HCT116 (cell line): ENCODE data around the gene FUOM.

Experiments
- CEBPB ChIP-seq: IDR thresholded peaks from 2 replicates; pipeline ENCODE4 v1.6.1; 2012; ENCODE audit warnings: low read depth
- EGR1 ChIP-seq: IDR thresholded peaks from 2 replicates; pipeline ENCODE4 v1.6.1; 2012; ENCODE audit warnings: low read depth
- EZH2 ChIP-seq: fragments of 200-600 bp; sonication (generic); IDR thresholded peaks from 2 replicates; pipeline ENCODE4 v1.6.1; 2017; ENCODE audit warnings: antibody characterized with exemption, mixed run types
- EZH2phosphoT487 ChIP-seq: fragments of 200-600 bp; IDR thresholded peaks from 2 replicates; pipeline ENCODE4 v1.6.1; 2018; ENCODE audit warnings: antibody characterized with exemption, borderline replicate concordance
- MAX ChIP-seq: IDR thresholded peaks from 2 replicates; pipeline ENCODE4 v1.6.1; 2012
- POLR2A ChIP-seq: IDR thresholded peaks from 2 replicates; pipeline ENCODE4 v1.7.0; 2011; ENCODE audit warnings: borderline replicate concordance; ENCODE audit not compliant: insufficient read depth, insufficient read length; ENCODE audit errors: extremely low read depth
- POLR2AphosphoS5 ChIP-seq: IDR thresholded peaks from 2 replicates; pipeline ENCODE4 v1.6.1; 2011; ENCODE audit warnings: mild to moderate bottlenecking, low read depth, low read length, moderate library complexity
- REST ChIP-seq: IDR thresholded peaks from 2 replicates; pipeline ENCODE4 v1.6.1; 2012; ENCODE audit warnings: low read depth
- SIN3A ChIP-seq: IDR thresholded peaks from 2 replicates; pipeline ENCODE4 v1.6.1; 2012; ENCODE audit warnings: low read depth
- TCF7L2 ChIP-seq: IDR thresholded peaks from 2 replicates; pipeline ENCODE4 v1.7.0; 2011; ENCODE audit warnings: borderline replicate concordance, inconsistent platforms; ENCODE audit not compliant: insufficient read depth, insufficient read length; ENCODE audit errors: extremely low read depth
- YY1 ChIP-seq: IDR thresholded peaks from 2 replicates; pipeline ENCODE4 v1.6.1; 2011; ENCODE audit warnings: low read length, low read depth, moderate library complexity, mild to moderate bottlenecking; ENCODE audit not compliant: insufficient replicate concordance; ENCODE audit errors: extremely low read depth
- TF ChIP-seq, protein P1 (sequence below), 3 experiments: fragments of 200-600 bp in 1 of 3; sonication (generic) in 1 of 3; IDR thresholded peaks in 2 of 3; conservative IDR thresholded peaks in 1 of 3; 2 replicates each; pipeline ENCODE4 v1.5.1; 2012 to 2017; ENCODE audit warnings: low read depth in 2 of 3, low read length in 2 of 3, antibody characterized with exemption in 1 of 3, borderline replicate concordance in 1 of 3, control low read depth in 1 of 3, mild to moderate bottlenecking in 1 of 3, mixed read lengths in 1 of 3, mixed run types in 1 of 3, moderate library complexity in 1 of 3; ENCODE audit not compliant: insufficient read depth in 1 of 3
- TF ChIP-seq, protein P2 (sequence below): IDR thresholded peaks from 2 replicates; pipeline ENCODE4 v1.6.1; 2011; ENCODE audit warnings: mild to moderate bottlenecking, low read length, moderate library complexity; ENCODE audit not compliant: insufficient replicate concordance; ENCODE audit errors: extremely low read depth

DNA sequence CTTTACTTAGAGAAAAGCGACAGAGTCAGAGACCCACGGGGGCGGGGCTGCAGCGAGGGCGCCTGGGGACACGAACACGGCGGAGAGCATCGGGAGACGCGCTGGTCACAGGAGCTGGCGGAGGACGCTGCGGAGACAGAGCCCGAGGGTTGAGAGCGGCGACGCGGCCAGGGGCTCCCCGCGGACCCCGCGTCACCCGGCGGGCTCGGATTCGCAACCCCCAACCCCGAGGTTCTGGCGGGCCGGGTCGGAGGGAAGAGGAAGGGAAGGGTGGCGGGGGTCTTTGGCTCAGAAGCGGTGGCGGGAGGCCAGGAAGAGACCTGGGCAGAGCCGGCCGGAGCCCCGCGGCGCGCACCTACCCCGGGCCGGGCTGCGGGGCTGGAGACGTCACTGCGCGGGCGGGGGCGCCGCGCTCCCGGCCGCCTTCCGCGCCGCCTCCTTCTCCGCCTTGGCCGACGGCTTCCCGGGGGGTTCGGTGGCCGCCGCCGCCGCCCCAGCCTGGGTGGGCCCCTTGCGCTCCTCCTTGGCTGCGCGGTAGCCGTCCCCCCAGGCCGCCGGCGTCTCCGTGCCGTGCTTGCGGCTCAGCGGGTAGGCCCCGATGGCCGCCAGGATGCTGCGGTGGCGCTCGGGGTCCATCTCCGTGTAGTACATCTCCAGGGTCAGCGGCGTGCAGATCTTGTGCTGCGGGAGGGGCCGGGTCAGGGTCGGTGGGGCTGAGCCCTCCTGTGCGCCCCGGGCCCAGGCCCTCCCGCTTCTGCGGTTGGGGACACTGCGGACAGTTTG, 32.2 kb downstream of the FUOM start:
- TF ChIP-seq POLR2AphosphoS5 (no peak), CEBPB (no peak), REST (no peak), POLR2A (no peak), MAX (no peak), EZH2 (no peak), EGR1 (no peak), SIN3A (no peak), YY1 (no peak), TCF7L2 (no peak), EZH2phosphoT487 (no peak)
- TF ChIP-seq, protein P1, sequence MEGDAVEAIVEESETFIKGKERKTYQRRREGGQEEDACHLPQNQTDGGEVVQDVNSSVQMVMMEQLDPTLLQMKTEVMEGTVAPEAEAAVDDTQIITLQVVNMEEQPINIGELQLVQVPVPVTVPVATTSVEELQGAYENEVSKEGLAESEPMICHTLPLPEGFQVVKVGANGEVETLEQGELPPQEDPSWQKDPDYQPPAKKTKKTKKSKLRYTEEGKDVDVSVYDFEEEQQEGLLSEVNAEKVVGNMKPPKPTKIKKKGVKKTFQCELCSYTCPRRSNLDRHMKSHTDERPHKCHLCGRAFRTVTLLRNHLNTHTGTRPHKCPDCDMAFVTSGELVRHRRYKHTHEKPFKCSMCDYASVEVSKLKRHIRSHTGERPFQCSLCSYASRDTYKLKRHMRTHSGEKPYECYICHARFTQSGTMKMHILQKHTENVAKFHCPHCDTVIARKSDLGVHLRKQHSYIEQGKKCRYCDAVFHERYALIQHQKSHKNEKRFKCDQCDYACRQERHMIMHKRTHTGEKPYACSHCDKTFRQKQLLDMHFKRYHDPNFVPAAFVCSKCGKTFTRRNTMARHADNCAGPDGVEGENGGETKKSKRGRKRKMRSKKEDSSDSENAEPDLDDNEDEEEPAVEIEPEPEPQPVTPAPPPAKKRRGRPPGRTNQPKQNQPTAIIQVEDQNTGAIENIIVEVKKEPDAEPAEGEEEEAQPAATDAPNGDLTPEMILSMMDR (IDR thresholded peaks at IDR 0.05 in 2 of 3, conservative IDR thresholded peaks at IDR 0.05 in 1 of 3; ENCODE audit: borderline replicate concordance in 1 of 3, insufficient read depth in 1 of 3, low read depth in 2 of 3, low read length in 2 of 3), result no peak
- TF ChIP-seq, protein P2, sequence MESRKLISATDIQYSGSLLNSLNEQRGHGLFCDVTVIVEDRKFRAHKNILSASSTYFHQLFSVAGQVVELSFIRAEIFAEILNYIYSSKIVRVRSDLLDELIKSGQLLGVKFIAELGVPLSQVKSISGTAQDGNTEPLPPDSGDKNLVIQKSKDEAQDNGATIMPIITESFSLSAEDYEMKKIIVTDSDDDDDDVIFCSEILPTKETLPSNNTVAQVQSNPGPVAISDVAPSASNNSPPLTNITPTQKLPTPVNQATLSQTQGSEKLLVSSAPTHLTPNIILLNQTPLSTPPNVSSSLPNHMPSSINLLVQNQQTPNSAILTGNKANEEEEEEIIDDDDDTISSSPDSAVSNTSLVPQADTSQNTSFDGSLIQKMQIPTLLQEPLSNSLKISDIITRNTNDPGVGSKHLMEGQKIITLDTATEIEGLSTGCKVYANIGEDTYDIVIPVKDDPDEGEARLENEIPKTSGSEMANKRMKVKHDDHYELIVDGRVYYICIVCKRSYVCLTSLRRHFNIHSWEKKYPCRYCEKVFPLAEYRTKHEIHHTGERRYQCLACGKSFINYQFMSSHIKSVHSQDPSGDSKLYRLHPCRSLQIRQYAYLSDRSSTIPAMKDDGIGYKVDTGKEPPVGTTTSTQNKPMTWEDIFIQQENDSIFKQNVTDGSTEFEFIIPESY, result no peak
